H9 (cell line): Measurements from ENCODE around the gene ATP1A4. TPM values are rescaled to one million over a fixed set of nuclear protein-coding genes. Genes with fewer than 3 reads are reported as not detected.
A peak's percentile ranks its signal among the peaks of the same experiment; 100 is the strongest.

Experiments
- DNase-seq: peaks from one replicate; pipeline ENCODE4 v3.0.0-alpha.2; 2017
- H2AFZ ChIP-seq: one replicate; pipeline ENCODE4 v1.6.1; 2013; ENCODE audit warnings: mild to moderate bottlenecking, low read length, control low read depth, moderate library complexity
- H2AK5ac ChIP-seq: 2 replicates; pipeline ENCODE4 v1.6.1; 2013; ENCODE audit warnings: low read length, control low read depth, mixed read lengths; ENCODE audit not compliant: insufficient read length
- H2BK120ac ChIP-seq: one replicate; pipeline ENCODE4 v1.6.1; 2013; ENCODE audit warnings: low read depth, mild to moderate bottlenecking, low read length, control low read depth, inconsistent platforms; ENCODE audit not compliant: poor library complexity, severe bottlenecking
- H2BK12ac ChIP-seq: 2 replicates; pipeline ENCODE4 v1.6.1; 2013; ENCODE audit warnings: low read length, control low read depth, mixed read lengths, low read depth; ENCODE audit not compliant: insufficient read length
- H2BK15ac ChIP-seq: 2 replicates; pipeline ENCODE4 v1.6.1; 2013; ENCODE audit warnings: low read depth, low read length, control low read depth
- H2BK20ac ChIP-seq: one replicate; pipeline ENCODE4 v1.6.1; 2013; ENCODE audit warnings: low read depth, mild to moderate bottlenecking, low read length, control low read depth, inconsistent platforms; ENCODE audit not compliant: poor library complexity, severe bottlenecking
- H2BK5ac ChIP-seq: 2 replicates; pipeline ENCODE4 v1.6.1; 2013; ENCODE audit warnings: low read length, control low read depth, mixed read lengths; ENCODE audit not compliant: insufficient read length
- H3K14ac ChIP-seq: 2 replicates; pipeline ENCODE4 v1.6.1; 2013; ENCODE audit warnings: low read length, control low read depth; ENCODE audit not compliant: insufficient read depth
- H3K18ac ChIP-seq: 2 replicates; pipeline ENCODE4 v1.6.1; 2013; ENCODE audit warnings: low read depth, mild to moderate bottlenecking, mixed read lengths, low read length, control low read depth; ENCODE audit not compliant: insufficient read length
- H3K23ac ChIP-seq: 2 replicates; pipeline ENCODE4 v1.6.1; 2013; ENCODE audit warnings: low read length, control low read depth, mixed read lengths, low read depth; ENCODE audit not compliant: insufficient read length
- H3K23me2 ChIP-seq: 2 replicates; pipeline ENCODE4 v1.6.1; 2013; ENCODE audit warnings: low read depth, mild to moderate bottlenecking, mixed read lengths, low read length, control low read depth; ENCODE audit not compliant: insufficient read length, poor library complexity, severe bottlenecking
- H3K27ac ChIP-seq: 2 replicates; pipeline ENCODE4 v1.5.1; 2013; ENCODE audit warnings: low read length, control low read depth, mixed read lengths, low read depth; ENCODE audit not compliant: insufficient read length
- H3K27me3 ChIP-seq: 2 replicates; pipeline ENCODE4 v1.6.1; 2013; ENCODE audit warnings: low read length, control low read depth, inconsistent platforms; ENCODE audit not compliant: insufficient read depth
- H3K4ac ChIP-seq: 2 replicates; pipeline ENCODE4 v1.6.1; 2013; ENCODE audit warnings: low read depth, mild to moderate bottlenecking, control low read depth, inconsistent platforms, low read length, moderate library complexity
- H3K4me1 ChIP-seq: 2 replicates; pipeline ENCODE4 v1.6.1; 2013; ENCODE audit warnings: low read length, control low read depth, inconsistent platforms; ENCODE audit not compliant: insufficient read depth
- H3K4me2 ChIP-seq: 2 replicates; pipeline ENCODE4 v1.6.1; 2013; ENCODE audit warnings: low read length, control low read depth, mixed read lengths; ENCODE audit not compliant: insufficient read length, insufficient read depth
- H3K56ac ChIP-seq: 2 replicates; pipeline ENCODE4 v1.6.1; 2013; ENCODE audit warnings: low read depth, mild to moderate bottlenecking, mixed read lengths, low read length, control low read depth; ENCODE audit not compliant: insufficient read length
- H3K79me1 ChIP-seq: 2 replicates; pipeline ENCODE4 v1.6.1; 2013; ENCODE audit warnings: low read depth, mild to moderate bottlenecking, moderate library complexity, low read length, control low read depth, inconsistent platforms; ENCODE audit not compliant: insufficient read depth, poor library complexity, severe bottlenecking
- H3K79me2 ChIP-seq: 2 replicates; pipeline ENCODE4 v1.6.1; 2013; ENCODE audit warnings: low read length, control low read depth, inconsistent platforms; ENCODE audit not compliant: insufficient read depth
- H3K9ac ChIP-seq: 2 replicates; pipeline ENCODE4 v1.6.1; 2013; ENCODE audit warnings: low read length, control low read depth, mixed read lengths; ENCODE audit not compliant: insufficient read length; ENCODE audit errors: extremely low read depth
- H3K9me3 ChIP-seq: one replicate; pipeline ENCODE4 v1.6.1; 2013; ENCODE audit warnings: low read depth, low read length, inconsistent platforms; ENCODE audit not compliant: control insufficient read depth
- H3T11ph ChIP-seq: one replicate; pipeline ENCODE4 v1.6.1; 2013; ENCODE audit warnings: mild to moderate bottlenecking, low read length, control low read depth, inconsistent platforms
- H4K20me1 ChIP-seq: one replicate; pipeline ENCODE4 v1.6.1; 2013; ENCODE audit not compliant: control insufficient read depth, insufficient read length, insufficient read depth
- H4K5ac ChIP-seq: 2 replicates; pipeline ENCODE4 v1.6.1; 2013; ENCODE audit warnings: low read depth, mild to moderate bottlenecking, mixed read lengths, low read length, control low read depth; ENCODE audit not compliant: insufficient read length
- H4K8ac ChIP-seq: replicated peaks from 2 replicates; pipeline ENCODE4 v1.6.1; 2013; ENCODE audit warnings: low read length, control low read depth, mixed read lengths, low read depth; ENCODE audit not compliant: insufficient read length
- H4K91ac ChIP-seq: 2 replicates; pipeline ENCODE4 v1.6.1; 2013; ENCODE audit warnings: low read depth, mild to moderate bottlenecking, moderate library complexity, mixed read lengths, low read length, control low read depth; ENCODE audit not compliant: insufficient read length
- H3K27ac Mint-ChIP-seq, 3 experiments: 2 replicates in 2 of 3; 3 replicates in 1 of 3; pipeline ENCODE4 v1.8.0; 2020 to 2021; ENCODE audit warnings: mixed read lengths in 3 of 3, mild to moderate bottlenecking in 1 of 3, moderate library complexity in 1 of 3
- H3K27me3 Mint-ChIP-seq: 2 replicates; pipeline ENCODE4 v1.8.0; 2021; ENCODE audit warnings: low read depth, mild to moderate bottlenecking, moderate library complexity, mixed read lengths
- H3K36me3 Mint-ChIP-seq, 3 experiments: 2 replicates in 2 of 3; 3 replicates in 1 of 3; pipeline ENCODE4 v1.8.0; 2020 to 2021; ENCODE audit warnings: low read depth in 3 of 3, mixed read lengths in 3 of 3; ENCODE audit not compliant: insufficient read depth in 1 of 3
- H3K4me1 Mint-ChIP-seq, 2 experiments: 2 replicates each; pipeline ENCODE4 v1.8.0; 2020; ENCODE audit warnings: mixed read lengths in 2 of 2
- H3K4me3 Mint-ChIP-seq, 2 experiments: 2 replicates in 1 of 2; 3 replicates in 1 of 2; pipeline ENCODE4 v1.8.0; 2020 to 2021; ENCODE audit warnings: mild to moderate bottlenecking in 2 of 2, mixed read lengths in 2 of 2, moderate library complexity in 1 of 2
- H3K9me3 Mint-ChIP-seq, 2 experiments: 2 replicates in 1 of 2; 3 replicates in 1 of 2; pipeline ENCODE4 v1.8.0; 2020; ENCODE audit warnings: mild to moderate bottlenecking in 2 of 2, mixed read lengths in 2 of 2, moderate library complexity in 1 of 2
- CTCF ChIP-seq: fragments of 200-600 bp; sonication (generic); conservative IDR thresholded peaks from 3 replicates; pipeline ENCODE4 v1.8.0; 2021; ENCODE audit warnings: antibody characterized with exemption, mild to moderate bottlenecking
- WGBS: extraction: QIAGEN DNeasy Blood & Tissue Kit; methylation state at CpG from one replicate; pipeline ENCODE4 v1.1.7; 2013; ENCODE audit warnings: missing lambda C conversion rate, low lambda C conversion rate, mixed read lengths; ENCODE audit not compliant: insufficient read length; ENCODE audit errors: extremely low coverage; 5-methylcytosine and 5-hydroxymethylcytosine counted together
- total RNA-seq: library from RNA; stranded (reverse); gene quantifications from 2 replicates; pipeline ENCODE4 v1.2.1, GENCODE V29; 2021

The ATP1A4 gene
- total RNA-seq, 1 experiment from 2014 or later, result 0.20 TPM

GRCh38 chr1:160156361-160156760, 5.0 kb downstream of the ATP1A4 start:
- H3K27me3 Mint-ChIP-seq, result peaks cover 6% of the 10 kb centered on the region
- no peak overlapping the region for H2AK5ac ChIP-seq

More at GRCh38 chr1:160156361-160156760, 5.0 kb downstream of the ATP1A4 start:
- Histone ChIP-seq H3T11ph (no peak overlapping the region), H4K5ac (no peak overlapping the region), H3K14ac (no peak overlapping the region), H2BK5ac (no peak overlapping the region), H2BK12ac (no peak overlapping the region), H3K23me2 (no peaks in the 10 kb centered on the region), H3K4me2 (no peak overlapping the region), H3K4me1 (no peaks in the 10 kb centered on the region), H3K79me2 (no peaks in the 10 kb centered on the region), H3K18ac (no peak overlapping the region), H3K4ac (no peak overlapping the region), H3K27me3 (no peaks in the 10 kb centered on the region), H2BK20ac (no peak overlapping the region), H3K9ac (no peak overlapping the region), H3K9me3 (no peaks in the 10 kb centered on the region), H2AFZ (no peak overlapping the region), H2BK120ac (no peak overlapping the region), H4K91ac (no peak overlapping the region), H3K27ac (no peak overlapping the region), H3K56ac (no peak overlapping the region), H3K23ac (no peak overlapping the region), H3K79me1 (no peaks in the 10 kb centered on the region), H2BK15ac (no peak overlapping the region), H4K20me1 (no peaks in the 10 kb centered on the region), H4K8ac (no peak overlapping the region)
- Mint-ChIP-seq H3K9me3 (no peaks in the 10 kb centered on the region), H3K36me3 (no peaks in the 10 kb centered on the region), H3K27ac (peak overlapping the region in 1 of 3 experiments; percentile 32; a peak in 1 of 7 replicates), H3K4me3 (no peak overlapping the region), H3K4me1 (no peaks in the 10 kb centered on the region)
- no peak for DNase-seq
- TF ChIP-seq CTCF, result no peak
- whole genome bisulfite sequencing, result no CpG with 5 or more reads among the region's 5 CpGs
